Thymus (tissue), 11 donors: ENCODE measurements around the gene LARGE1. TPM values are rescaled to one million over a fixed set of nuclear protein-coding genes. Genes with fewer than 3 reads are reported as not detected.

ENCODE experiments used
- DNase-seq, 9 donors: peaks; one replicate each; pipeline ENCODE4 v3.0.0-alpha.2; 2013; ENCODE audit warnings: low spot score in 9 of 9, low read depth in 6 of 9, missing footprints in 1 of 9
- H3K27ac ChIP-seq, 2 donors: one replicate each; pipeline ENCODE4 v1.5.1; 2013; ENCODE audit warnings: control low read depth in 1 of 2, low read depth in 1 of 2, low read length in 1 of 2, mild to moderate bottlenecking in 1 of 2, moderate library complexity in 1 of 2
- H3K27me3 ChIP-seq, 2 donors: one replicate each; pipeline ENCODE4 v1.5.1; 2013; ENCODE audit warnings: low read length in 1 of 2; ENCODE audit not compliant: control insufficient read depth in 2 of 2, insufficient read depth in 1 of 2
- H3K36me3 ChIP-seq, 2 donors: one replicate each; pipeline ENCODE4 v1.5.1; 2013; ENCODE audit warnings: low read length in 1 of 2, mild to moderate bottlenecking in 1 of 2, moderate library complexity in 1 of 2; ENCODE audit not compliant: control insufficient read depth in 2 of 2, insufficient read depth in 2 of 2
- H3K4me1 ChIP-seq, 2 donors: one replicate each; pipeline ENCODE4 v1.5.1; 2013; ENCODE audit warnings: low read length in 2 of 2; ENCODE audit not compliant: control insufficient read depth in 2 of 2, insufficient read depth in 2 of 2
- H3K4me3 ChIP-seq, 2 donors: one replicate each; pipeline ENCODE4 v1.5.1; 2013; ENCODE audit warnings: low read length in 2 of 2, control low read depth in 1 of 2, mild to moderate bottlenecking in 1 of 2
- H3K9me3 ChIP-seq, 2 donors: one replicate each; pipeline ENCODE4 v1.5.1; 2013; ENCODE audit warnings: low read length in 1 of 2, mild to moderate bottlenecking in 1 of 2; ENCODE audit not compliant: control insufficient read depth in 2 of 2, insufficient read depth in 1 of 2
- WGBS: extraction: QIAGEN DNeasy Blood & Tissue Kit; methylation state at CpG from one replicate; pipeline ENCODE4 v1.1.7; 2013; 5-methylcytosine and 5-hydroxymethylcytosine counted together
- polyA plus RNA-seq: library from polyadenylated mRNA; stranded (reverse); fragments of 200-250 nt; gene quantifications from one replicate; pipeline ENCODE4 v1.2.3, GENCODE V29; 2013
- total RNA-seq: library from RNA; stranded (reverse); fragments of 120-200 nt; gene quantifications from one replicate; pipeline ENCODE4 v1.2.4, GENCODE V29; 2013
- donor health status: healthy.

The LARGE1 gene
- total and polyA plus RNA-seq, 2 donors: 1.8 to 3.1 TPM

- Histone ChIP-seq H3K27me3 (no peaks in the 10 kb centered on the region), H3K4me3 (no peak overlapping the region), H3K36me3 (no peaks in the 10 kb centered on the region), H3K9me3 (no peaks in the 10 kb centered on the region), H3K4me1 (no peaks in the 10 kb centered on the region), H3K27ac (no peak overlapping the region)
- DNase-seq: no peak
- 81% methylated on average over 4 of the region's 4 CpGs for WGBS
Observed at GRCh38 chr22:33524511-33525260, 395.6 kb downstream of the LARGE1 start.

- Histone ChIP-seq H3K27me3 (no peaks in the 10 kb centered on the region), H3K4me3 (no peak overlapping the region), H3K9me3 (no peaks in the 10 kb centered on the region), H3K4me1 (no peaks in the 10 kb centered on the region), H3K27ac (no peak overlapping the region), H3K36me3 (no peaks in the 10 kb centered on the region)
- DNase-seq: no peak
- 94% methylated on average over 9 of the region's 9 CpGs for WGBS
Observed at GRCh38 chr22:33521879-33522665, 398.2 kb downstream of the LARGE1 start.

GRCh38 chr22:33520904-33521780 lies 399.1 kb downstream of the LARGE1 start:
- 92% methylated on average over 8 of the region's 8 CpGs for WGBS
- H3K4me1 ChIP-seq: no peaks in the 10 kb centered on the region
- no peak overlapping the region for H3K4me3 ChIP-seq
- no peak overlapping the region for H3K27ac ChIP-seq
- no peaks in the 10 kb centered on the region for H3K36me3 ChIP-seq
- H3K9me3 ChIP-seq: no peaks in the 10 kb centered on the region
- no peak for DNase-seq
- H3K27me3 ChIP-seq: no peaks in the 10 kb centered on the region

GRCh38 chr22:33519974-33520903 lies 400.0 kb downstream of the LARGE1 start:
- Histone ChIP-seq H3K27me3 (no peaks in the 10 kb centered on the region), H3K36me3 (no peaks in the 10 kb centered on the region), H3K4me3 (no peak overlapping the region), H3K9me3 (no peaks in the 10 kb centered on the region), H3K27ac (no peak overlapping the region), H3K4me1 (no peaks in the 10 kb centered on the region)
- 95% methylated on average over 13 of the region's 13 CpGs for WGBS
- DNase-seq: no peak

GRCh38 chr22:33519071-33519973 lies 401.0 kb downstream of the LARGE1 start:
- no peak overlapping the region for H3K27ac ChIP-seq
- H3K27me3 ChIP-seq: no peaks in the 10 kb centered on the region
- peak; percentile 4 to 46 (median 17) for DNase-seq
- no peaks in the 10 kb centered on the region for H3K4me1 ChIP-seq
- WGBS: 63% methylated on average over 13 of the region's 13 CpGs
- no peaks in the 10 kb centered on the region for H3K9me3 ChIP-seq
- no peaks in the 10 kb centered on the region for H3K36me3 ChIP-seq
- no peak overlapping the region for H3K4me3 ChIP-seq

GRCh38 chr22:33518405-33518804 lies 401.9 kb downstream of the LARGE1 start:
- no peak overlapping the region for H3K27ac ChIP-seq
- DNase-seq: no peak
- no peaks in the 10 kb centered on the region for H3K36me3 ChIP-seq
- H3K27me3 ChIP-seq: no peaks in the 10 kb centered on the region
- no peaks in the 10 kb centered on the region for H3K9me3 ChIP-seq
- no peak overlapping the region for H3K4me3 ChIP-seq
- 96% methylated on average over 7 of the region's 7 CpGs for WGBS
- no peaks in the 10 kb centered on the region for H3K4me1 ChIP-seq

GRCh38 chr22:33515795-33516194 lies 404.5 kb downstream of the LARGE1 start:
- WGBS: 92% methylated on average over 8 of the region's 8 CpGs

More at GRCh38 chr22:33515795-33516194, 404.5 kb downstream of the LARGE1 start:
- no peaks in the 10 kb centered on the region for H3K9me3 ChIP-seq
- no peak overlapping the region for H3K27ac ChIP-seq
- no peak overlapping the region for H3K4me3 ChIP-seq
- DNase-seq: no peak
- no peaks in the 10 kb centered on the region for H3K27me3 ChIP-seq
- no peaks in the 10 kb centered on the region for H3K36me3 ChIP-seq
- no peaks in the 10 kb centered on the region for H3K4me1 ChIP-seq
